ENCODE measurements around the gene LRRK2. TPM values are rescaled to one million over a fixed set of nuclear protein-coding genes. Genes with fewer than 3 reads are reported as not detected.
"Not testable (repeated sequence)": the region's sequence is repeated elsewhere in the genome, so short reads cannot be mapped to it uniquely, and the experiment has no call there.

LRRK2 gene
- polyA plus RNA-seq, 1 donor (not counting 4 experiments of a cell fraction or from before 2014, with no cell fraction given), result 0.25 TPM

DNA sequence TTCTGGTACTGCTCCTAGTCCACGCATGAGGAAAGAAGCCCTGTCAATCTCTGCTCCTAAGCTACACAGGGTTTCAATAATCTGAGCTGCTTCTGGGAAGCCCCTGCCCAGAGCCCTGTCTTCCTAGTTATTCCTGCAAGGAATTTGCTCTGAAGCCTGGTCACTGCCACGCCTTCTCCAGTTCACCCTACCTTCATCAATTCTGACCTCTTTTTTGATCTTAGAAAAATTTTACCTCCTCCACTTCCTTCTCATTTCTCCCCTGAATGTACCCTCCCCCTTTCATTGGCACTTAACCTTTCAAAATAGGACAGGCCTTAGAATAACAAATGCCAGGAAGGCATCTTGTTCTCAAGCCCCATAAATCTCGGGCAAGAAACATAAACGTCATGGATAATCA is 14.9 kb upstream of the LRRK2 start:
- H3K9me3 ChIP-seq (ENCODE audit: control insufficient read depth, low read depth, low read length), result no peaks in the 10 kb centered on the region
- dilution Hi-C loops (cut with MboI; ENCODE audit: extremely low pct_ligation_motif_present, low sequenced_read_pairs), result no loop called here

DNA sequence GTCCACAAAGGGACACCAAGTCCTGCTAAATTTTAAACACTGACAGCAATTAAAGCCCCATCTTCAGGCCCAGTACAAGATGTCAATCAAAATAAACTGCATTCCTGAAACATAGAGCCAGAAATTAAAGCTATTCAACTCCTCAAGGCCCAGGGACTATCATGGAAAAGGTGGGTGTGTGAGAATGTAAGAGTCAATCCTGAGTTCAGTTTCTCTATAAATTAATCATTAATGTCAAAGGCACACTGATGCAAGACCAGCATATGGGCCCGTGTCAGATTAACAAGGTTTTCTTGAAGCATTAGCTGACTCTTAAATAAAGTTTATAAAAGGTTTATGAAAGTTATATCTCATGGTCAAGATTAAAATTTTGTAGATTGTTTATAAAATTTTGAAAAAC is 13.6 kb upstream of the LRRK2 start:
- H3K4me3 ChIP-seq (ENCODE audit: control insufficient read depth in 2 of 3, extremely low read depth in 1 of 3, insufficient read depth in 2 of 3, low read depth in 1 of 3, low read length in 3 of 3); H4K20me1 ChIP-seq (ENCODE audit: control insufficient read depth, extremely low read depth, insufficient read depth, low read length); H3K4me2 ChIP-seq (ENCODE audit: control insufficient read depth, extremely low read depth, insufficient read depth, low read depth, low read length); H3K36me3 ChIP-seq (ENCODE audit: control insufficient read depth in 2 of 2, extremely low read depth in 1 of 2, insufficient read depth in 2 of 2, low read length in 2 of 2); H3K27me3 ChIP-seq (ENCODE audit: control insufficient read depth, extremely low read depth, insufficient read depth, low read length); DNase-seq (ENCODE audit: low read depth, low spot score); H3K27ac ChIP-seq (ENCODE audit: control insufficient read depth, insufficient read depth, low read length); H3K9ac ChIP-seq (ENCODE audit: control insufficient read depth, extremely low read depth, insufficient read depth, low read length); H3K79me2 ChIP-seq (ENCODE audit: control insufficient read depth, insufficient read depth, low read length); H3K9me3 ChIP-seq (ENCODE audit: control insufficient read depth, low read depth, low read length); dilution Hi-C loops (cut with MboI; ENCODE audit: extremely low pct_ligation_motif_present, low sequenced_read_pairs); H2AFZ ChIP-seq (ENCODE audit: control insufficient read depth, low read length); FAIRE-seq; H3K9me1 ChIP-seq (ENCODE audit: control insufficient read depth, extremely low read depth, insufficient read depth, low read length): not testable (repeated sequence)
- peaks cover 15% of the 10 kb centered on the region for H3K4me1 ChIP-seq (ENCODE audit: control insufficient read depth, extremely low read depth, insufficient read depth, low read length)

More for the DNA sequence above, 14.9 kb upstream of the LRRK2 start:
- Histone ChIP-seq H3K36me3 (ENCODE audit: control insufficient read depth in 2 of 2, extremely low read depth in 1 of 2, insufficient read depth in 2 of 2, low read length in 2 of 2) (no peaks in the 10 kb centered on the region), H3K27me3 (ENCODE audit: control insufficient read depth, extremely low read depth, insufficient read depth, low read length) (no peaks in the 10 kb centered on the region), H3K9me1 (ENCODE audit: control insufficient read depth, extremely low read depth, insufficient read depth, low read length) (no peaks in the 10 kb centered on the region), H3K9ac (ENCODE audit: control insufficient read depth, extremely low read depth, insufficient read depth, low read length) (no peak overlapping the region), H2AFZ (ENCODE audit: control insufficient read depth, low read length) (no peak overlapping the region), H3K4me2 (ENCODE audit: control insufficient read depth, extremely low read depth, insufficient read depth, low read depth, low read length) (no peak overlapping the region), H3K4me1 (ENCODE audit: control insufficient read depth, extremely low read depth, insufficient read depth, low read length) (peaks cover 10% of the 10 kb centered on the region), H4K20me1 (ENCODE audit: control insufficient read depth, extremely low read depth, insufficient read depth, low read length) (no peaks in the 10 kb centered on the region), H3K79me2 (ENCODE audit: control insufficient read depth, insufficient read depth, low read length) (no peaks in the 10 kb centered on the region), H3K4me3 (ENCODE audit: control insufficient read depth in 2 of 3, extremely low read depth in 1 of 3, insufficient read depth in 2 of 3, low read depth in 1 of 3, low read length in 3 of 3) (no peak overlapping the region), H3K27ac (ENCODE audit: control insufficient read depth, insufficient read depth, low read length) (no peak overlapping the region)
- TF ChIP-seq, protein P1, sequence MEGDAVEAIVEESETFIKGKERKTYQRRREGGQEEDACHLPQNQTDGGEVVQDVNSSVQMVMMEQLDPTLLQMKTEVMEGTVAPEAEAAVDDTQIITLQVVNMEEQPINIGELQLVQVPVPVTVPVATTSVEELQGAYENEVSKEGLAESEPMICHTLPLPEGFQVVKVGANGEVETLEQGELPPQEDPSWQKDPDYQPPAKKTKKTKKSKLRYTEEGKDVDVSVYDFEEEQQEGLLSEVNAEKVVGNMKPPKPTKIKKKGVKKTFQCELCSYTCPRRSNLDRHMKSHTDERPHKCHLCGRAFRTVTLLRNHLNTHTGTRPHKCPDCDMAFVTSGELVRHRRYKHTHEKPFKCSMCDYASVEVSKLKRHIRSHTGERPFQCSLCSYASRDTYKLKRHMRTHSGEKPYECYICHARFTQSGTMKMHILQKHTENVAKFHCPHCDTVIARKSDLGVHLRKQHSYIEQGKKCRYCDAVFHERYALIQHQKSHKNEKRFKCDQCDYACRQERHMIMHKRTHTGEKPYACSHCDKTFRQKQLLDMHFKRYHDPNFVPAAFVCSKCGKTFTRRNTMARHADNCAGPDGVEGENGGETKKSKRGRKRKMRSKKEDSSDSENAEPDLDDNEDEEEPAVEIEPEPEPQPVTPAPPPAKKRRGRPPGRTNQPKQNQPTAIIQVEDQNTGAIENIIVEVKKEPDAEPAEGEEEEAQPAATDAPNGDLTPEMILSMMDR (optimal IDR thresholded peaks at IDR 0.05 in 1 of 3, IDR thresholded peaks at IDR 0.05 in 1 of 3, conservative IDR thresholded peaks at IDR 0.05 in 1 of 3; ENCODE audit: extremely low read depth in 1 of 3, insufficient read depth in 2 of 3, low read length in 3 of 3), result no peak
- TF ChIP-seq EZH2 (IDR thresholded peaks at IDR 0.05; ENCODE audit: low read length), result no peak
- FAIRE-seq (no peak), DNase-seq (ENCODE audit: low read depth, low spot score) (no peak)

DNA sequence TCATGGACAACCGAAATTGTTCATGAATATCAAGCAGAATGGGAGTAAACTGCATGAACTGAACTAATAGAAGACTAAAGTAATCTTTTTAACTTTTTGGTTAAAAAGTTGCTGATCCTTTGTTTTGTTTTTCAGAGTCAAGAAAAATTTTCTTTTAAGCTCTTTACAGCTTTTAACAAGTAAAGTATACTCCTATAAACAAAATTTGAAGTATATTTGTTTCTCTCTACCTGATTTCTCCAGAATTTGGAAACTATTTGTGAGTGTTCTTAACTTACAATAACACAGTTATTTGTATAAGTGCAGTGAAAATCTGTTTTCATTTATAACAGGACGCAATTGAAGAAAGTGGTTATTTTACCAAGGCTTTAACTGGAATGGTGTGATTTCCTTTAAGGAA is 12.2 kb upstream of the LRRK2 start:
- dilution Hi-C loops (cut with MboI; ENCODE audit: extremely low pct_ligation_motif_present, low sequenced_read_pairs), result no loop called here
- Histone ChIP-seq H3K4me2 (ENCODE audit: control insufficient read depth, extremely low read depth, insufficient read depth, low read depth, low read length) (no peak overlapping the region), H3K36me3 (ENCODE audit: control insufficient read depth in 2 of 2, extremely low read depth in 1 of 2, insufficient read depth in 2 of 2, low read length in 2 of 2) (no peaks in the 10 kb centered on the region), H3K9ac (ENCODE audit: control insufficient read depth, extremely low read depth, insufficient read depth, low read length) (no peak overlapping the region), H3K27me3 (ENCODE audit: control insufficient read depth, extremely low read depth, insufficient read depth, low read length) (no peaks in the 10 kb centered on the region), H2AFZ (ENCODE audit: control insufficient read depth, low read length) (no peak overlapping the region), H4K20me1 (ENCODE audit: control insufficient read depth, extremely low read depth, insufficient read depth, low read length) (no peaks in the 10 kb centered on the region), H3K79me2 (ENCODE audit: control insufficient read depth, insufficient read depth, low read length) (no peaks in the 10 kb centered on the region), H3K27ac (ENCODE audit: control insufficient read depth, insufficient read depth, low read length) (no peak overlapping the region), H3K4me3 (ENCODE audit: control insufficient read depth in 2 of 3, extremely low read depth in 1 of 3, insufficient read depth in 2 of 3, low read depth in 1 of 3, low read length in 3 of 3) (no peak overlapping the region), H3K9me3 (ENCODE audit: control insufficient read depth, low read depth, low read length) (no peaks in the 10 kb centered on the region), H3K4me1 (ENCODE audit: control insufficient read depth, extremely low read depth, insufficient read depth, low read length) (peaks cover 12% of the 10 kb centered on the region), H3K9me1 (ENCODE audit: control insufficient read depth, extremely low read depth, insufficient read depth, low read length) (no peaks in the 10 kb centered on the region)
- TF ChIP-seq, protein P1 (optimal IDR thresholded peaks at IDR 0.05 in 1 of 3, IDR thresholded peaks at IDR 0.05 in 1 of 3, conservative IDR thresholded peaks at IDR 0.05 in 1 of 3; ENCODE audit: extremely low read depth in 1 of 3, insufficient read depth in 2 of 3, low read length in 3 of 3), result no peak
- no peak for TF ChIP-seq EZH2 (IDR thresholded peaks at IDR 0.05; ENCODE audit: low read length)
- DNase-seq (ENCODE audit: low read depth, low spot score) (no peak), FAIRE-seq (no peak)

All from keratinocyte (primary cell).